ENCODE measurements around the gene CUZD1.

CUZD1 gene

DNA sequence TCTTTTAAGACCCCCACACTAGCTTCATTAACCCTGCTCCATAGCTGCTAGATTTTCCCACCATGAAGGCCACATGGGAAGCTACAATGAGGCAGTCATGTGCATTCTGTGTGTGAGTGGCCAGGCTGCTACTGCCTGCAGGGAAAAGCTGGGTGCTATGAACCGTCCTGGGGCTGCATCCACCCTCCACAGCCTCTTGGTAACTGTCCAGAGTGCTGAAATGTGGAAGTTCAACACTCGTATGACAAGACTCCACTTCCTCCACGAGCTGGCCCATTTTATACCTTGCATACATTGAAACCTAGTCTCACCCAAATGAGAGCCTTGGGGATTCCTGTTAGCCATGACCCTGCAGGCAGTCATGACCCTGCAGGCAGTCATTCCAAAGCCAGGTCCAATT is 59.4 kb downstream of the CUZD1 start:
- Histone ChIP-seq H2AFZ (ENCODE audit: low read depth) (no peak overlapping the region), H3K4me2 (no peak overlapping the region), H3K27me3 (ENCODE audit: insufficient read depth, low read depth) (no peaks in the 10 kb centered on the region), H3K79me2 (ENCODE audit: insufficient read depth, low read depth) (no peaks in the 10 kb centered on the region), H3K9ac (no peak overlapping the region), H3K27ac (no peak overlapping the region), H3K36me3 (ENCODE audit: insufficient read depth) (no peaks in the 10 kb centered on the region), H4K20me1 (ENCODE audit: insufficient read depth) (no peaks in the 10 kb centered on the region), H3K4me1 (ENCODE audit: low read depth, poor library complexity, severe bottlenecking) (no peaks in the 10 kb centered on the region), H3K4me3 (IDR thresholded peaks at IDR 0.05; ENCODE audit: insufficient read depth, low read depth, low read length) (no peak overlapping the region)
- TF ChIP-seq, protein P1, sequence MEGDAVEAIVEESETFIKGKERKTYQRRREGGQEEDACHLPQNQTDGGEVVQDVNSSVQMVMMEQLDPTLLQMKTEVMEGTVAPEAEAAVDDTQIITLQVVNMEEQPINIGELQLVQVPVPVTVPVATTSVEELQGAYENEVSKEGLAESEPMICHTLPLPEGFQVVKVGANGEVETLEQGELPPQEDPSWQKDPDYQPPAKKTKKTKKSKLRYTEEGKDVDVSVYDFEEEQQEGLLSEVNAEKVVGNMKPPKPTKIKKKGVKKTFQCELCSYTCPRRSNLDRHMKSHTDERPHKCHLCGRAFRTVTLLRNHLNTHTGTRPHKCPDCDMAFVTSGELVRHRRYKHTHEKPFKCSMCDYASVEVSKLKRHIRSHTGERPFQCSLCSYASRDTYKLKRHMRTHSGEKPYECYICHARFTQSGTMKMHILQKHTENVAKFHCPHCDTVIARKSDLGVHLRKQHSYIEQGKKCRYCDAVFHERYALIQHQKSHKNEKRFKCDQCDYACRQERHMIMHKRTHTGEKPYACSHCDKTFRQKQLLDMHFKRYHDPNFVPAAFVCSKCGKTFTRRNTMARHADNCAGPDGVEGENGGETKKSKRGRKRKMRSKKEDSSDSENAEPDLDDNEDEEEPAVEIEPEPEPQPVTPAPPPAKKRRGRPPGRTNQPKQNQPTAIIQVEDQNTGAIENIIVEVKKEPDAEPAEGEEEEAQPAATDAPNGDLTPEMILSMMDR (conservative IDR thresholded peaks at IDR 0.05; ENCODE audit: low read depth, low read length) = no peak

DNA sequence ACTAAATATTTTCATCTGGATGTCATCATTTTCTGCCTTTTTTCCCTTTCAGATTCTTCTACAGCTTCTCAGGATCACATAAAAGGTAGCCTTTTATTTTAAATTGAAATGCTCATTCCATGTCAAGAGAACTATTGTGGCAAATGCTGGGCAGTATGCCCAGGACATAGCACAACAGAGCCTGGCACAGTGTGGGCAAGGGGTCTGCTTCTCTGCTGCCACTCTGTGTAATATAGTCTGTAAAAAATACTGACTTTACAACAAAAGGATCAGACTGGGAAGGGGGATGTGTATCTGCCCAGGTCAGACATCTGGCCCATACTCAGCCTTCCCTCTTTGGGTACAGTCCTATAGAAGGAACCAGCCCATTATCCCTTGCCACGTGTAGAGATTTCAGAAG is 62.7 kb downstream of the CUZD1 start:
- Histone ChIP-seq H3K27ac (no peak overlapping the region), H3K4me3 (IDR thresholded peaks at IDR 0.05; ENCODE audit: insufficient read depth, low read depth, low read length) (no peak overlapping the region), H3K4me1 (ENCODE audit: low read depth, poor library complexity, severe bottlenecking) (no peaks in the 10 kb centered on the region), H4K20me1 (ENCODE audit: insufficient read depth) (no peaks in the 10 kb centered on the region), H3K4me2 (no peak overlapping the region), H3K9ac (no peak overlapping the region), H3K79me2 (ENCODE audit: insufficient read depth, low read depth) (no peaks in the 10 kb centered on the region), H3K36me3 (ENCODE audit: insufficient read depth) (no peaks in the 10 kb centered on the region), H3K27me3 (ENCODE audit: insufficient read depth, low read depth) (no peaks in the 10 kb centered on the region), H2AFZ (ENCODE audit: low read depth) (no peak overlapping the region)
- TF ChIP-seq, protein P1 (conservative IDR thresholded peaks at IDR 0.05; ENCODE audit: low read depth, low read length) = no peak
